ENCODE data around the gene NMUR1.

NMUR1 gene

GRCh38 chr2:231539991-231540390 is 9.7 kb upstream of the NMUR1 start:
- ChIA-PET POLR2A (interaction anchor here (0.7 to 1.0 kb wide), 2 partner anchors 21 to 75 kb away, joined by 3 read pairs; partner anchors contain the start of gene NCL), CTCF (interaction anchor here (1.1 to 1.6 kb wide), 4 partner anchors 22 to 72 kb away, joined by 3 to 6 read pairs (median 4); no protein-coding TSS in a partner anchor)
- TF ChIP-seq ZNF148 (tag by site-specific recombination; IDR thresholded peaks at IDR 0.05; ENCODE audit: borderline replicate concordance) (no peak), ZNF677 (tag by site-specific recombination; IDR thresholded peaks at IDR 0.05) (no peak), HOXD13 (CRISPR knock-in tag; IDR thresholded peaks at IDR 0.05; ENCODE audit: borderline replicate concordance) (no peak), ZFP37 (tag by site-specific recombination; IDR thresholded peaks at IDR 0.05) (no peak), ZNF157 (tag by site-specific recombination; IDR thresholded peaks at IDR 0.05) (no peak), GLIS2 (tag by site-specific recombination; IDR thresholded peaks at IDR 0.05) (no peak), ZNF513 (tag by site-specific recombination; IDR thresholded peaks at IDR 0.05) (no peak), SP2 (tag by site-specific recombination; IDR thresholded peaks at IDR 0.05) (no peak), ZNF610 (tag by site-specific recombination; IDR thresholded peaks at IDR 0.05; ENCODE audit: borderline replicate concordance) (no peak), ZNF488 (tag by site-specific recombination; IDR thresholded peaks at IDR 0.05) (no peak)
- Histone ChIP-seq H3K27ac (ENCODE audit: extremely low read depth, low read depth, low read length) (no peak overlapping the region), H3K9me3 (ENCODE audit: control insufficient read depth, insufficient read depth, low read depth, low read length) (no peaks in the 10 kb centered on the region), H3K36me3 (ENCODE audit: control insufficient read depth in 2 of 2, insufficient read depth in 1 of 2, low read length in 2 of 2) (no peaks in the 10 kb centered on the region), H3K4me1 (ENCODE audit: control insufficient read depth, insufficient read depth, low read length) (no peaks in the 10 kb centered on the region), H3K4me3 (ENCODE audit: low read depth, low read length) (no peak overlapping the region)

- Histone ChIP-seq H3K27ac (ENCODE audit: extremely low read depth, low read depth, low read length) (no peak overlapping the region), H3K4me1 (ENCODE audit: control insufficient read depth, insufficient read depth, low read length) (no peaks in the 10 kb centered on the region), H3K36me3 (ENCODE audit: control insufficient read depth in 2 of 2, insufficient read depth in 1 of 2, low read length in 2 of 2) (no peaks in the 10 kb centered on the region), H3K4me3 (ENCODE audit: low read depth, low read length) (no peak overlapping the region), H3K9me3 (ENCODE audit: control insufficient read depth, insufficient read depth, low read depth, low read length) (no peaks in the 10 kb centered on the region)
- TF ChIP-seq PRDM2 (tag by site-specific recombination; IDR thresholded peaks at IDR 0.05; ENCODE audit: borderline replicate concordance): no peak
- TF ChIP-seq ZNF398 (tag by site-specific recombination; IDR thresholded peaks at IDR 0.05): no peak
- TF ChIP-seq ZNF311 (tag by site-specific recombination; IDR thresholded peaks at IDR 0.05; ENCODE audit: borderline replicate concordance): no peak
- ChIA-PET CTCF (interaction anchor here (0.6 to 2.2 kb wide), 3 partner anchors 19 to 698 kb away, joined by 3 to 6 read pairs (median 3); no protein-coding TSS in a partner anchor), POLR2A (interaction anchor here (0.6 to 1.2 kb wide), 2 partner anchors 71 to 155 kb away, joined by 5 to 6 read pairs; partner anchors contain the start of gene NCL)
Observed at GRCh38 chr2:231535961-231536360, 5.7 kb upstream of the NMUR1 start.
